Hepatocyte (in vitro differentiated cells): ENCODE data around the gene MORC1.

Experiments used
- EZH2 ChIP-seq: fragments of 200-600 bp; sonication (generic); IDR thresholded peaks from 2 replicates; pipeline ENCODE4 v1.6.1; 2016; ENCODE audit warnings: antibody characterized with exemption, mild to moderate bottlenecking, borderline replicate concordance
- EZH2phosphoT487 ChIP-seq: fragments of 200-600 bp; sonication (generic); IDR thresholded peaks from one replicate; pipeline ENCODE4 v1.6.1; 2018; ENCODE audit warnings: antibody characterized with exemption, mild to moderate bottlenecking, low read depth, moderate library complexity; ENCODE audit not compliant: unreplicated experiment, severe bottlenecking
- TF ChIP-seq, protein P1 (sequence below): fragments of 200-600 bp; sonication (generic); IDR thresholded peaks from 2 replicates; pipeline ENCODE4 v1.5.1; 2016; ENCODE audit warnings: antibody characterized with exemption, mild to moderate bottlenecking; ENCODE audit not compliant: poor library complexity

DNA sequence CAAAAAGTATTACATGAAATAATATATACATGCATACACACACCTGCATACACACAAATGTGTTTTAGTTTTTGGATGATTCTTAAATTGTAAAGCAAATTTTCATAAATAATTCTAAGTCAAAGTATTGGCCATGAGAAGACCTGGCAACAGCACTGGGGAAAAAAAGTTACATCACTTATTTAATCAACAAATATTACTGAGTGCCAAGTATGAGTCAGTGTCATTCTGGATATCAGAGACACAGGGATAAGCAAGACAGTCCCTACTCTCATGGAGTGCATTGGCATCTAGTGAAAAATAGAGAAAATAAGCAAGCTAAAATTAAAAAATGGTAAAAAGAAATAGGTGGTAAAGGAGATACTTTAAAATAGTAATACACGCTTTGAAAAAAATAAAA is 134.9 kb downstream of the MORC1 start:
- TF ChIP-seq, protein P1, sequence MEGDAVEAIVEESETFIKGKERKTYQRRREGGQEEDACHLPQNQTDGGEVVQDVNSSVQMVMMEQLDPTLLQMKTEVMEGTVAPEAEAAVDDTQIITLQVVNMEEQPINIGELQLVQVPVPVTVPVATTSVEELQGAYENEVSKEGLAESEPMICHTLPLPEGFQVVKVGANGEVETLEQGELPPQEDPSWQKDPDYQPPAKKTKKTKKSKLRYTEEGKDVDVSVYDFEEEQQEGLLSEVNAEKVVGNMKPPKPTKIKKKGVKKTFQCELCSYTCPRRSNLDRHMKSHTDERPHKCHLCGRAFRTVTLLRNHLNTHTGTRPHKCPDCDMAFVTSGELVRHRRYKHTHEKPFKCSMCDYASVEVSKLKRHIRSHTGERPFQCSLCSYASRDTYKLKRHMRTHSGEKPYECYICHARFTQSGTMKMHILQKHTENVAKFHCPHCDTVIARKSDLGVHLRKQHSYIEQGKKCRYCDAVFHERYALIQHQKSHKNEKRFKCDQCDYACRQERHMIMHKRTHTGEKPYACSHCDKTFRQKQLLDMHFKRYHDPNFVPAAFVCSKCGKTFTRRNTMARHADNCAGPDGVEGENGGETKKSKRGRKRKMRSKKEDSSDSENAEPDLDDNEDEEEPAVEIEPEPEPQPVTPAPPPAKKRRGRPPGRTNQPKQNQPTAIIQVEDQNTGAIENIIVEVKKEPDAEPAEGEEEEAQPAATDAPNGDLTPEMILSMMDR: no peak
- TF ChIP-seq EZH2: no peak
- no peak for TF ChIP-seq EZH2phosphoT487
